T-helper 1 cell treated with Interleukin-12 subunit alpha and Interleukin-12 subunit beta and Interleukin-4 antibody, amounts not matched to agents 30 μg/mL and 1 μg/mL, for 36 hours (primary cell): Measurements from ENCODE around the gene NHSL2.

ENCODE experiments used
- H3K27ac Mint-ChIP-seq: one replicate; pipeline ENCODE4 v1.8.0; 2021; ENCODE audit warnings: mild to moderate bottlenecking, mixed read lengths
- H3K27me3 Mint-ChIP-seq: one replicate; pipeline ENCODE4 v1.8.0; 2021; ENCODE audit warnings: low read depth, mixed read lengths
- H3K36me3 Mint-ChIP-seq: one replicate; pipeline ENCODE4 v1.8.0; 2021; ENCODE audit warnings: low read depth, mixed read lengths
- H3K4me1 Mint-ChIP-seq: one replicate; pipeline ENCODE4 v1.8.0; 2021; ENCODE audit warnings: low read depth, mixed read lengths
- H3K4me3 Mint-ChIP-seq: one replicate; pipeline ENCODE4 v1.8.0; 2021; ENCODE audit warnings: mild to moderate bottlenecking, moderate library complexity, mixed read lengths
- H3K9me3 Mint-ChIP-seq: one replicate; pipeline ENCODE4 v1.8.0; 2021; ENCODE audit warnings: mixed read lengths

NHSL2 gene

DNA sequence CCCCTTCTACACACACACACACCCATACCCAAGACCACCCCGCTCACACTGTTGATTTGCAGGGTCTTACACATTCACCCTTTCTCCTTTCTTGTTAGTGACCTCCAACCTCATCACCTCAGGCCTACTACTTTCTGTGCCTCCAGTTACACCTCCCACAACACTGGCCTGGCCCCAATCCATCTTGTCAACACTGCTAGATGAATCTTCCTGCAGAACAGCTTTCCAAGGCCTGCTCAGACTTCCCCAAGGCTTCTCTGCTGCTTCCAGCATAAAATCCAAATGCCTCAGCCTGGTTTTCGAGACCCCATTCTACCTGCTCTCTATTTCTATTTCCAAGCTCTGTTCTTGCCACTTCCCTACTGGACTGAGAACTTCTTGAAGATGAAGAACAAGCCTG is 79.9 kb downstream of the NHSL2 start:
- H3K4me3 Mint-ChIP-seq = no peak overlapping the region
- peaks cover 12% of the 10 kb centered on the region for H3K27me3 Mint-ChIP-seq

GRCh38 chrX:71991164-71991563 is 80.5 kb downstream of the NHSL2 start:
- Mint-ChIP-seq H3K27me3 (peaks cover 12% of the 10 kb centered on the region), H3K9me3 (no peaks in the 10 kb centered on the region), H3K27ac (no peak overlapping the region), H3K4me3 (no peak overlapping the region), H3K36me3 (no peaks in the 10 kb centered on the region), H3K4me1 (peaks cover 5% of the 10 kb centered on the region)

More for the DNA sequence above, 79.9 kb downstream of the NHSL2 start:
- H3K36me3 Mint-ChIP-seq = no peaks in the 10 kb centered on the region
- H3K4me1 Mint-ChIP-seq = peaks cover 5% of the 10 kb centered on the region
- no peaks in the 10 kb centered on the region for H3K9me3 Mint-ChIP-seq
- no peak overlapping the region for H3K27ac Mint-ChIP-seq

DNA sequence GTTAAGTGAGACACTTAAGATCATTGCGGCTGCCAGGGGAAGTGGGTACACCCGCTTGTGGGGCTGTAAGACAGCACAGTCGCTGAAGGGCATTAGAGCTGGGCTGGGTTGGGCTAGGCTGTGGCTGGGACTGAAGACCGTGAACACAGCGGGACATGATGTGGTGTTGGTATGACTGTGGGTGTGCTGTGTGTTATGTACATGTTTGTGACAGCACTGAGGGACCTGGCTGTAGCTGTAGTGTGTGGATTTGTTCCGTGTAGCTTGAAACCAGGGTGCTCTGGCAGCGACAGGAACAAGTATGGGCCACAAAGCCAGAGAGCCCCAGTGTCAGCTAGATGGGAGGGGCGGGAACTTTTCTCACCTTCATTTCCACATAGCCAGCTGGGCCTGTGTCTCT is 82.1 kb downstream of the NHSL2 start:
- Mint-ChIP-seq H3K9me3 (no peaks in the 10 kb centered on the region), H3K4me3 (no peak overlapping the region), H3K4me1 (peaks cover 5% of the 10 kb centered on the region), H3K27me3 (peaks cover 10% of the 10 kb centered on the region), H3K36me3 (no peaks in the 10 kb centered on the region), H3K27ac (no peak overlapping the region)

GRCh38 chrX:71993371-71993770 is 82.7 kb downstream of the NHSL2 start:
- Mint-ChIP-seq H3K9me3 (no peaks in the 10 kb centered on the region), H3K27me3 (peaks cover 6% of the 10 kb centered on the region), H3K4me1 (peaks cover 5% of the 10 kb centered on the region), H3K36me3 (no peaks in the 10 kb centered on the region), H3K4me3 (no peak overlapping the region), H3K27ac (no peak overlapping the region)

DNA sequence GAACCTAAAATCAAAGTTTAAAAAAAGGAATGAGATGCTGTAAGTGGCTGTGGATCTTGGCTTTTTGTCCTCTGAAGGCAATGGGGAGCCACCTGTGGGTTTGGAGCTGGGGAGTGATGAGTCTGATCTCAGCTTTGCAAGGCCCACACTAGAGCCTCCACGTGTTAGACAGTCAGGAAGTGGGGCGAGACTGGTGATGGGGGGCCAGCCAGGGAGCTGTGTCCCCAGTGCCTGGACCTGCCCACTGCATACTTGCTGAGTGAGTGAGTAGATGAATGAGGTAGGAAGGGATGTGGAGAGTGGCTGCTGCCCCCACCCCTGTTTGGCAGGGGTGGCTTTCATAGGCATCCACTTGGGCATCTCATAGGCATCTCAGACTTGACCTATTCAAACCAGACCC is 84.0 kb downstream of the NHSL2 start:
- Mint-ChIP-seq H3K27me3 (peaks cover 11% of the 10 kb centered on the region), H3K4me1 (peaks cover 5% of the 10 kb centered on the region), H3K36me3 (no peaks in the 10 kb centered on the region), H3K9me3 (no peaks in the 10 kb centered on the region), H3K27ac (no peak overlapping the region), H3K4me3 (no peak overlapping the region)

DNA sequence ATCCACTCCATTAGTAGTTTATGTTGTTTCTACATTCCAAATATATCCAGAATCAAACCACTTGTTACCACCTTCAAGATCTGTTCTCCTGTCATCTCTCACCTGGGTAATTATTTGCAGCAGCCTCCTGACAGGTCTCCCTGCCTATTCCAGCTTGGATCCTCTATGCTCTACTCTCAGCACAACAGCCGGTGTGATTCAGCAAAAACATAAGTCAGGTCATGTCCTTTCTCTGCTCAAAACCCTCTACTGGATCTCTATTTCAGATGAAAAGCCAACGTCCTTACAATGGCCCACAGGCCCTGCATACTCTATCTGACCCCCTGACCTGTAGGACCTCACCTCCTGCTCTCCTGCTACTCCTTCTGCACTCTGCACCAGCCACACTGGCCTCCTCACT is 84.5 kb downstream of the NHSL2 start:
- Mint-ChIP-seq H3K4me1 (peaks cover 5% of the 10 kb centered on the region), H3K27me3 (peaks cover 11% of the 10 kb centered on the region), H3K9me3 (no peaks in the 10 kb centered on the region), H3K4me3 (no peak overlapping the region), H3K36me3 (no peaks in the 10 kb centered on the region), H3K27ac (no peak overlapping the region)

- Mint-ChIP-seq H3K4me3 (no peak overlapping the region), H3K4me1 (peaks cover 5% of the 10 kb centered on the region), H3K27ac (no peak overlapping the region), H3K9me3 (no peaks in the 10 kb centered on the region), H3K27me3 (peaks cover 17% of the 10 kb centered on the region), H3K36me3 (no peaks in the 10 kb centered on the region)
These were observed 85.5 kb downstream of the NHSL2 start for GRCh38 chrX:71996136-71996535.

DNA sequence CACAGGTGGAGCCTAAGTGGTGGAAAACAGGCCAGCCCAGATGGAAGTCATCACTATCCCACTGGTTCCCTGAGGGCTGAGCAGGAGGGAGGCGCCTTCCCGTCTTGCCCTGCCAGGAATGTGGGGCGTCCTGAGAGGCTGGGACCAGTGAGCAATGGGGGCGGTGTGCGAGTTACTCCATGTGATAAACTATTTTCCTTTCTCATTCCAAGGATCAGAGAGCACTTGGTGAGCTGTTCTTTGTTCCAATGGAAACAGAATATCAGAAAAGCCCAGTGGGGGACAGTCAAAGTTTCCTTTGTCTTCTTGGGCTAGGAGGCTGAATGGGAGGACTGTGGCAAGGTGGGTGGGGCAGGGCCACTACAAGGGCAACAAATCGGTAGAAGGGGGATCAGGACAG is 86.2 kb downstream of the NHSL2 start:
- H3K27ac Mint-ChIP-seq = no peak overlapping the region

GRCh38 chrX:71997320-71997719 is 86.7 kb downstream of the NHSL2 start:
- no peaks in the 10 kb centered on the region for H3K36me3 Mint-ChIP-seq
- no peaks in the 10 kb centered on the region for H3K9me3 Mint-ChIP-seq
- peaks cover 18% of the 10 kb centered on the region for H3K27me3 Mint-ChIP-seq
- H3K4me3 Mint-ChIP-seq = no peak overlapping the region
- H3K27ac Mint-ChIP-seq = no peak overlapping the region
- H3K4me1 Mint-ChIP-seq = peaks cover 5% of the 10 kb centered on the region

More for the DNA sequence above, 86.2 kb downstream of the NHSL2 start:
- no peaks in the 10 kb centered on the region for H3K36me3 Mint-ChIP-seq
- no peaks in the 10 kb centered on the region for H3K9me3 Mint-ChIP-seq
- H3K4me3 Mint-ChIP-seq = no peak overlapping the region
- H3K4me1 Mint-ChIP-seq = peaks cover 5% of the 10 kb centered on the region
- H3K27me3 Mint-ChIP-seq = peaks cover 21% of the 10 kb centered on the region

- H3K4me1 Mint-ChIP-seq = no peaks in the 10 kb centered on the region
- no peak overlapping the region for H3K4me3 Mint-ChIP-seq
These were observed 88.3 kb downstream of the NHSL2 start for GRCh38 chrX:71998836-71999509.

DNA sequence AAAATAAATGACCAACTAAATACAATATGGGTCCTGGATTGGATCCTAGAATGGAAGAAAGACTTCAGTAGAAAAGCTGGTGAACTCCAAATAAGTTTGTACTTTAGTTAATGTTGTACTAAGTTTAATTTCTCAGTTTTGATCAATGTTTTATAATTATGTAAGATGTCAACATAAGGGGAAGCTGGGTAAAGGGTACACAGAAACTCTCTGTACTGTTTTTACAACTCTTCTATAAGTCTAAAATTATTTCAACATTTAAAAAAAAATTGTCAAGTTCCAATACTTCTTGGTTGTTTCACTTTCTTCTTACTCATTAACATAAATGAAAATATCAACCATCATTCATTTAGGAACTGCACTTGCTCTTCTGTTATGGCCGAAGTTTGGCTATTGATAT is 88.9 kb downstream of the NHSL2 start:
- Mint-ChIP-seq H3K27ac (no peak overlapping the region), H3K27me3 (peaks cover 18% of the 10 kb centered on the region), H3K4me1 (no peaks in the 10 kb centered on the region), H3K9me3 (no peaks in the 10 kb centered on the region), H3K4me3 (no peak overlapping the region), H3K36me3 (no peaks in the 10 kb centered on the region)

More at GRCh38 chrX:71998836-71999509, 88.3 kb downstream of the NHSL2 start:
- Mint-ChIP-seq H3K27ac (no peak overlapping the region), H3K27me3 (peaks cover 18% of the 10 kb centered on the region), H3K9me3 (no peaks in the 10 kb centered on the region), H3K36me3 (no peaks in the 10 kb centered on the region)

DNA sequence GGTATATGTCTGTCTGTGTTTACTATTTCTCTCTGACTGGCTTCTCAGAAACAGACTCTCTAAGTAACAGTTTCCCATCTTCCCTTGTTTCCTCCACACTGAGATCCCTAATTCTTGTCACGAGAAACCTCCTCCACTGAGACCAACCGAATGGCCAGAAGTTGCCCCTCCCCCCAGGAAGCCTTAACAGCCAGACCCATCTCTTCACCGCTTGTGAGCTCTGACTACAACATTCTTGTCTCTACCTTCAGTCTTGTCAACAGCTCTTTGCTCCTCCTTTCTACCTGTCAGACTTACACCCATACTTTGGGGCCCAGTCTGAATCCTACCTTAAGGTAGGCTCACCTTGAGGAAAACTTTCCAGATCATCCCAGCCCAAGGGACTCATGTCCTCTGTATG is 90.8 kb downstream of the NHSL2 start:
- Mint-ChIP-seq H3K9me3 (no peaks in the 10 kb centered on the region), H3K36me3 (no peaks in the 10 kb centered on the region), H3K27ac (no peak overlapping the region), H3K4me3 (no peak overlapping the region), H3K4me1 (no peaks in the 10 kb centered on the region), H3K27me3 (peaks cover 21% of the 10 kb centered on the region)

DNA sequence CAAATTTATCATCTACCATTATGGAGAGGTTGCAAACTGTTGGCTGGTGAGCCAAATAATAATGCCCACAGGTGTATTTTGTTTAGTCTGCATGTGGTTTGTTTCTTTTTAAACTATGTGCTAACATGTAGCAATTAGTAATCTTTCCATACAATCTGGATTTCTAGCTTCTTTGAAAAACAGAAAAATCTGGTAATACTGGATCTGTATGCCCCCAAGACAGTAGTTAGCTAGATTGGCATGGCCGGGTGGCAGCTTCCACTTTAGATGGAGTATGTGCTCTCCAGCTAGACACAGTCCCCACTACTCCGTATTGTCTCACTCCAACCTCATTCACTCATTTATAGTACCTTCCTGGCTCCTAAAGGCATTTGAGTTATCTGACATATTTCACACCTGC is 91.3 kb downstream of the NHSL2 start:
- Mint-ChIP-seq H3K27ac (no peak overlapping the region), H3K27me3 (peaks cover 24% of the 10 kb centered on the region), H3K36me3 (no peaks in the 10 kb centered on the region), H3K4me3 (no peak overlapping the region), H3K9me3 (no peaks in the 10 kb centered on the region), H3K4me1 (no peaks in the 10 kb centered on the region)

GRCh38 chrX:72002875-72003274 is 92.2 kb downstream of the NHSL2 start:
- no peak overlapping the region for H3K4me3 Mint-ChIP-seq
- peaks cover 27% of the 10 kb centered on the region for H3K27me3 Mint-ChIP-seq
- no peak overlapping the region for H3K27ac Mint-ChIP-seq
- H3K9me3 Mint-ChIP-seq = no peaks in the 10 kb centered on the region
- H3K4me1 Mint-ChIP-seq = no peaks in the 10 kb centered on the region
- H3K36me3 Mint-ChIP-seq = no peaks in the 10 kb centered on the region

- Mint-ChIP-seq H3K27ac (no peak overlapping the region), H3K36me3 (no peaks in the 10 kb centered on the region), H3K9me3 (no peaks in the 10 kb centered on the region), H3K27me3 (peaks cover 27% of the 10 kb centered on the region), H3K4me1 (no peaks in the 10 kb centered on the region), H3K4me3 (no peak overlapping the region)
These were observed 93.4 kb downstream of the NHSL2 start for GRCh38 chrX:72003811-72004750.
